Neural cell (in vitro differentiated cells): Measurements from ENCODE around the gene RFTN1.

Source experiments
- CTCF ChIP-seq: fragments of 450-650 bp; IDR thresholded peaks from 2 replicates; pipeline ENCODE4 v1.5.1; 2014; ENCODE audit warnings: antibody characterized with exemption, mild to moderate bottlenecking, moderate library complexity; ENCODE audit not compliant: poor library complexity, severe bottlenecking
- EZH2 ChIP-seq: fragments of 200-600, 300-800 bp; shearing (Covaris generic), sonication (generic); IDR thresholded peaks from 2 replicates; pipeline ENCODE4 v1.6.1; 2014; ENCODE audit warnings: antibody characterized with exemption, low read length, borderline replicate concordance, mild to moderate bottlenecking; ENCODE audit not compliant: insufficient read depth, poor library complexity, severe bottlenecking
- SMC3 ChIP-seq: fragments of 450-650 bp; conservative IDR thresholded peaks from 2 replicates; pipeline ENCODE4 v1.6.1; 2014; ENCODE audit warnings: antibody characterized with exemption, mild to moderate bottlenecking, moderate library complexity; ENCODE audit not compliant: poor library complexity
- TAF1 ChIP-seq: IDR thresholded peaks from 2 replicates; pipeline ENCODE4 v1.6.1; 2012; ENCODE audit warnings: low read depth

- no peak for TF ChIP-seq SMC3
- TF ChIP-seq TAF1 = no peak
- no peak for TF ChIP-seq CTCF
- no peak for TF ChIP-seq EZH2
Observed at GRCh38 chr3:16350597-16351318, 162.7 kb downstream of the RFTN1 start.
